HG03521 (cell line): Measurements from ENCODE around the gene EDNRA.

ENCODE experiments used
- ATAC-seq: cut with Tn5 transposase; IDR thresholded peaks from one replicate; pipeline ENCODE4 v1.9.1; 2021; ENCODE audit warnings: mild to moderate bottlenecking, moderate library complexity; ENCODE audit not compliant: unreplicated experiment

The EDNRA gene

GRCh38 chr4:147586637-147587036 is 105.7 kb downstream of the EDNRA start:
- ATAC-seq, result no peak

- no peak for ATAC-seq
Measured at GRCh38 chr4:147587041-147587440, 106.1 kb downstream of the EDNRA start.

GRCh38 chr4:147589586-147589985 is 108.7 kb downstream of the EDNRA start:
- no peak for ATAC-seq

GRCh38 chr4:147590249-147590920 is 109.5 kb downstream of the EDNRA start:
- no peak for ATAC-seq

GRCh38 chr4:147591106-147591505 is 110.2 kb downstream of the EDNRA start:
- no peak for ATAC-seq

GRCh38 chr4:147594107-147594506 is 113.2 kb downstream of the EDNRA start:
- no peak for ATAC-seq
